Kidney tubule cell (primary cell): ENCODE data around the gene DDX49.
"Not testable (repeated sequence)": the region's sequence is repeated elsewhere in the genome, so short reads cannot be mapped to it uniquely, and the experiment has no call there.

Experiments used
- DNase-seq: peaks from one replicate; pipeline ENCODE4 v3.0.0-alpha.2; 2018; ENCODE audit warnings: low spot score

The DDX49 gene

DNA sequence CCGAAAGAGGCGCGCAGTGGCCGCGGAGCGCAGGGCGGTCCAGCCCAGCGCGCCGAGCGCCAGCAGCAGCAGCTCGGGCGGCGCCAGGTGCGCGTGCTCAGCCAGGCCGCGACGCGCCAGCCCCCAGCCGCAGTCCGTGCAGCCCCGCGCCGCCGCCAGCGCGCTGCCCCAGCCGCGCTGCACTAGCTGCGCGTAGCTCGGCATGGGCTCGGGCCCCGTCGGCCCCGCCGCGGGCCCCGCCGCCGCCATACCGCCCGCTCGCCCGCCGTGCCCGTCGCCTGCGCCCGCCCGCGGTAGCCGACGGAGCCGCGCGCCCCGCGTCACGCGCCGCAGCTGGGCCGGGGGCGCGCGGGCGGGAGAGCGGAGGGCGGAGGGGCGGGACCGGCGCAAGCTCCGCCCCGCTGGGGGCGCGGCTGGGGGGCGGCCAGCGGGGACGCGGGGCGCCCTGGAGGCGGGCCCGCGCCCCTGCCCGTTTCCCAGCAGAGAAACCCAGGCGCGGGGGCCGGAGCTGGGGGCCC, 23.6 kb upstream of the DDX49 start, which contains the start of gene CERS1:
Gene CERS1, minus strand, starts transcription at position 335 of the 518 bp plus-strand sequence. Its CDS starts 86 bp downstream, at position 249.
- DNase-seq: peak; percentile 18

GRCh38 chr19:18896421-18896841, 23.1 kb upstream of the DDX49 start:
- DNase-seq: no peak

DNA sequence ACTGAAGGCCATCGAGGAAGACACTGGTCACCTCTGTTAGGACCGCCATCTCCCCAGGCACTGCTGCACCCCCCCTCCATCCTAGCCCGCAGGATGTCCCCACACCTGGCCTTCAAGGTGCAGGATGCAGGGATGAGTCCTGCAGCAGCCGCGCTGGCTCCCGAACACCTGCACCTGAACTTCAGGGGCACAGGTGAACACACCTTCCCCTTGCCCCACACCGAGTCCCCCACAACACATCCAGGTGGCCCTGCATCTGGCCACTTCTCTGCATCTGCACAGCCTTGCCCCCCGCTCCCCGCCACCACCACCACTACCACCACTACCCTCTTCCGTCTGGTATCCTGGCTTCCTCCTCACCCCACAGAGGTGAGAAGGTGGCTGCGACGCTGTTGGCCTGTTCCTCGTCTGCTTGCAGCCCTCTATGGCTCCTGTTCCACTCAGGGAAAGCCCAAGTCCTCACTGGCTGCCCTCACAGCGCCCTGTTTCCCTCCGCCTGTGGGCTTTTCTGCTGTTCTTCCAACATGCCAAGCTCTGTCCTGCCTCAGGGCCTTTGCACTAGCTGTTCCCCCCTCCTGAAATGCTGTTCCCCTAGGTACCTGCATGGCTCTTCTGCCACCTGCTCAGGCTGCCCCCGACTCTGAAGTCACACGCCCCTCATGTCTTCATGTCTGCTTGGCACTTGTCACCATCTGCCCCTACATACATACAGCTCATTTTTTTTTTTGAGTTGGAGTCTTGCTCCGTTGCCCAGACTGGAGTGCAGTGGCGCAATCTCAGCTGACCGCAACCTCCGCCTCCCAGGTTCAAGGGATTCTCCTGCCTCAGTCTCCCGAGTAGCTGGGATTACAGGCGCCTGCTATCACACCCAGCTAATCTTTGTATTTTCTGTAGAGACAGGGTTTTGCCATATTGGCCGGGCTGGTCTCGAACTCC, 22.2 kb upstream of the DDX49 start:
- no peak for DNase-seq

DNA sequence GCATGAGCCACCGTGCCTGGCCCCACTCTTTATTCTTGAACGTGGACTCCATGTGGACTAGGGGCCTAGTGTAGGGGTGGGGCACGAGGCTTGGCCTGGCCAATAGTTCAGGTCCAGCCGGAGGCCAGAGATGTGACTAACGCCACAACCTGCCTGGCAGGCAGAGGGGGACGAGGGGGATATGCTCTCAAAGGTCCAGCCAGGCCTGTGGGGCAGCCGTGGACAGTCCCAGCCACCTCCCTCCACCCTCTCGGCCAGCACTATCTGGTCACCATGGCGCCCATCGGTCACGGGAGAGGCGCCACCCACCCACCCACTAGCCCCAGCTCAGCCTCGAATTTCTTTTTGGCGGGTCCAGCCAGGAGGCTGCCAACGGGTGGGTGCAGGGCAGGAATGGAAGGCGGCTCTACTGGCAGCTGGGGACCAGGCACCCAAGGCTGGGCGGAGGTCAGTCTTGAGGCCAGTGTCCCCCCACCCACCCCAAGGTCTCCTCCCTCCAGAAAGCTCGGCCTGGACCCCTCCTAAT, 21.4 kb upstream of the DDX49 start:
- no peak for DNase-seq

- no peak for DNase-seq
Measured at GRCh38 chr19:18898607-18899408, 20.7 kb upstream of the DDX49 start.

GRCh38 chr19:18899624-18900560, 19.6 kb upstream of the DDX49 start:
- no peak for DNase-seq

DNA sequence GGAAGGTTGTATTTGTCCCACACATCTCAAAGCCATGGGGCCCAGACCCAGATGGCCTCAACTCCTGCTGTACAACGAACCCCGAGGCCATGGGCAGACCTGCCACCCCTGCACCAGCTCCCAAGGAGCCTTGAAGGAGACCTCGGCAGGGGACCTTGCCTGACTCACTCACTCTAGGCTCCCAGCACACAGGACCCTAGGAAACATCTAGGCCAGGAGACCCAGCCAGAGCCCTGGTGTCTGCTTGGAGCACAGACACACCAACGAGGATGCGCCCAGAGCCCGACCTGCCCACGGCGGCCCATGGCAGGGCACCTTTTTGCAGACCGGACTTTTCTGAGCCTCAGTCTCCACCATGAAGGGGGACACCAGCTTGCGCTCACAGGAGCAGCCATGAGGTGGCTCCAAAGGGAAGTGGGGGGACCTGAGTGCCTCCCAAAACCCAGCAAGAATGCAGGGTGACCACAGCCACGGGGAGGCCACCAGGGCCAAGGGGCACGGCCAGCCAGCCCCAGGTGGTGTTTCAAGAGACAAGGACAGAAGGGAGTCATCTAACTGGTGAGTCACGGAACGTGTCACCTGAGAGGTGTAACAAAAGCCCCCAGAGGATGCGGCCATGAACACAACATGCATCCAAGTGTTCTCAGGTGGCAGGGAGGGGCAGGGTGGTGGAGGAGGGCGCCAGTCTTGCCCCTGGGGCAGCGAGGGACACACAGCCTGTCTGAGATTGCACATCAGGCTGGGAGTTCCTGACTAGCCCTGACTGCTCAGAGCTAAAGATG, 18.6 kb upstream of the DDX49 start:
- no peak for DNase-seq

DNA sequence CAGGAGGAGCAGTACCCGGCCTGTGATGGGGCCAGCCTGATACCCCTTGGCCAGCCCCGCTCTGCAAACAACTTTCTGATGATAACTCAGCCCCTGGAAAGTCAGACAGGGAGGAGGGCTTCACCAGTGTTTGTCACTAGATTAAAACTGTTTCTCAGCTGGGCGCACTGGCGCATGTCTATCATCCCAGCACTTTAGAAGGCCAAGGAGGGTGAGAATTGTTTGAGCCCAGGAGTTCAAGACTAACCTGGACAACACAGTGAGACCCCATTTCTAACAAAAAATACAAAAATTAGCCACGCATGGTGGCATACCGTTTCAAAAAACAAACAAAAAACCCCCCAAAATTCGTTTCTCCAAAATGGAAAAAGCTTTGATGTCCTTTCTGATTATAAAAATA, 18.0 kb upstream of the DDX49 start:
- no peak for DNase-seq

- not testable (repeated sequence) for DNase-seq
Measured at GRCh38 chr19:18902519-18902918, 17.0 kb upstream of the DDX49 start.

- DNase-seq: no peak
Measured at GRCh38 chr19:18903156-18904037, 16.1 kb upstream of the DDX49 start.

- no peak for DNase-seq
Measured at GRCh38 chr19:18904334-18905057, 15.0 kb upstream of the DDX49 start.

DNA sequence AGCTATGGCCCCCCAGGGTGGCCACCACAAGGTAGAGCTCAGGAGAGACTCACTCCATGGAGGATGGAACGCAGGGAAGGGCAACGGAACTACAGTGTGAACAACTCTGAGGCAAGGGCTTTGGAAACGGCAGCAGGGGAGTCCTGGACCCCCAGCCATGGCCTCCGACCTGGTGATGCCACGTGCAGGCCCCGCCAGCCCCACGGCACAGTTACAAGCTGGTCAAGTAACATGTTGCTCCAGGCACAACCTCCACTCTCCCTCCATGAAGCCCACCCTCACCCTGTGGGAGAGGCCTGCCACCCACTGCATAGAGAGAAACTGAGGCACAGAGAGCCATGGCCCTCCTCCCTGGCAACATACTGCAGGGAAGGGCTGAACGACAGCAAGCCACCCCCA, 14.5 kb upstream of the DDX49 start:
- DNase-seq: no peak

GRCh38 chr19:18905513-18906236, 13.8 kb upstream of the DDX49 start:
- DNase-seq: no peak

- no peak for DNase-seq
Measured at GRCh38 chr19:18906605-18907519, 12.7 kb upstream of the DDX49 start.

- DNase-seq: no peak
Measured at GRCh38 chr19:18908917-18909619, 10.4 kb upstream of the DDX49 start.

DNA sequence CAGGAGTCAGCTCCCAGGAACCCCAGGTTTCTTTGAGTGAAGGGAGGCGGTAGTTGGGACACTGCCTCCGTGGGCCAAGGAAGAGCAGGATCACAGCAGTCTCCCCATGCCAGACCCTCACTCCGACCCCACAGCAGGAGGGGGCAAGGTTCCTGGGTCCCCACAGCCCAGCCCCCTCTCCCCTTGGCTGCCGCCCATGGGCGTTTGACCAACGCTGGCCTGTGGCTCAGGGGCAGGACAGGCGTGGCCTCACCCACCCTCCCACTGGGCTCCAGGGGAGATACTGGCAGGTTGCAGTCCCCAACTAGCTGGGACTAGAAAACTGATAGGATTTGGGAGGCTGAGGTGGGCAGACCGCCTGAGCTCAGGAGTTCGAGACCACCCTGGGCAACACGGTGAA, 9.5 kb upstream of the DDX49 start:
- no peak for DNase-seq
